Measurements from ENCODE around the gene LSM14A.
"Not testable (repeated sequence)": the region's sequence is repeated elsewhere in the genome, so short reads cannot be mapped to it uniquely, and the experiment has no call there.

The LSM14A gene

DNA sequence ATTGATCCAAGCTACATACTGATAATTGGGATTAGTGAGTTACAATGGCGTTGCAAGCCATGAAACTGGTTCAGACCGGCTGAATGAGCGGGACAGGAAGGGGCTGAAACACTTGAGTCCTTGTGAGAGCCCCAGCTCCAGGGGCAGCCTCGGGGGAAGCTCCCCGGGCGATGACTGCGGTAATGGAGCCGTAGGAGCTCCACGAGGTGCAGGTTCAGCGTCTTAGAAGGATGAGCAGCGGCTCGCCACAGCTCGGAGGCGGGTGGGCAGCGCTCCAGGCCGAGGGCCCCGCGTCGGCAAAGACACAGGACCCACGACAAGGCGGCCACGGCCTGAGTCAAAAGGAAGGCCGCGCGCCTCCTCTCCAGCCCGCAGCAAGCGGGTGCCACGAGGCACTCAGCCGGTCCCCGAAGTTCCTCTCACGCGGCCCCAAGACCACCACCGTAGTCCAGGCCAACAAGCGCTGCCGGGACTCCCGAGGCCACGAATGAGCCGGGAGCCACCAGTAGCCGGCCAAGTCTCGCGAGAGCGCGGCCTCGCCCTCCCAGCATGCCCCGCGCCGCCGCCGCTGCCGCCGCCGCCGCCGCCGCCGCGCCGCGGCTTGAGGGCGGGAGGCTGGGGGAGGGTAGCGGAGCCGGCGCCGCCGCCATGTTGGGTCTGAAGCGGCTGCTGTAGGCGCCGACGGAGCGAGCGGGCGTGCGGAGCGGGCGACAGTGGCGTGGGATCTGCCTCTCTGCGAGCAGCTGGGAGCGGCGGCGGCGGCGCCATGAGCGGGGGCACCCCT lies at the start of gene LSM14A:
Gene LSM14A (plus strand): TSS at position 628 of the 784 bp plus-strand sequence. CDS start 139 bp downstream, at position 767.
- DNase-seq (ENCODE audit: low spot score): peak; percentile 90

DNA sequence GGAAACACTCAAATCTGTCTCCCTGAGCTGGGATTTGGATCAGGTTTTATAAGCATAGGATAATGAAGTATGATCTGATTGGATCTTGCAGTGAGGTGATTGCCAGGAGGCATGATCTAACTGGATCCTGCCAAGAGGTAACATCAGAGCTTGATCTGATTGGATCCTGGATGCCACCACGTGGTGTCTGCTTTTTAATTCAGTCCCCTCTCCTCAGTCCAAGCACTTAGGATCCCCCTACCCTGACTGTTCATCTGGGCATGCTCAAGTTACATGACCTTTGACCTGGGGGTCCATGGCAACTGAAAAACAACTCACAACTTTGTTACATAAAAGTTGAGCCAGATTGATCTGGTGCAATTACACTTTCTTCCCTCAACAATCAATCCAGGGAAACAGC lies 47.5 kb upstream of the LSM14A start:
- DNase-seq (ENCODE audit: low spot score): no peak

DNA sequence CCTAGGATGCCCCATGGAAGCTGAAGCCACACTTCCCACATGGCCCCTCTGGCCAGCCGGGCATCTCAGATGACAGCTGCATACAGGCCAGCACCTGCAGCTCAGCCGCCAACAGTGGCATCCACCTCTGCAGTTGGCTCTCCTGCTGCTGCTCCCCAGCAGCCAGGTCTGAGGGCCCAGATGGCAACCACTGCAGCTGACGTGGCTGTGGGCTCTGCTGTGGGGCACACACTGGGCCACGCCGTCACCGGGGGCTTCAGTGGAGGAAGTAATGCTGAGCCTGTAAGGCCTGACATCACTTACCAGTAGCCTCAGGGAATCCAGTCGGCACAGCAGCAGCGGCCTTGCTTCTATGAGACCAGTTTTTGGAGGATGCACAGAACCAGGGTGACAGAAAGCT lies 45.3 kb upstream of the LSM14A start:
- no peak for DNase-seq (ENCODE audit: low spot score)

DNA sequence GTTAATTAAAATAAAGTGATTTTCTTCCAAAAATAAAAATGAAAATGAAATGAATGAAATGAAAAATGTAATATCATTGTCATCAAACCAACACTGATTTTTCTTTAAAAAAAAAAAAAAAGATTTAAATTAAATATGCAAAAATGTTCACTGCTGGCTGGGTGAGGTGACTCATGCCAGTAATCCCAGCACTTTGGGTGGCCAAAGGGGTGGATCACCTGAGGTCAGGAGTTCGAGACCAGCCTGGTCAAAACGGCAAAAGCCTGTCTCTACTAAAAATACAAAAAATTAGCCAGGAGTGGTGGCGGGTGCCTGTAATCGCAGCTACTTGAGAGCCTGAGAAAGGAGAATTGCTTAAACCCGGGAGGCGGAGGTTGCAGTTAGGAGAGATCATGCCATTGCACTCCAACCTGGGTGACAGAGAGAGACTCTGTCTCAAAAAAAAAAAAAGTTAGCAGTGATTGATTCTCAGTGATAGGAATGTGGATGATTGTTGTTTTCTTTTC lies 44.6 kb upstream of the LSM14A start:
- DNase-seq (ENCODE audit: low spot score): no peak

DNA sequence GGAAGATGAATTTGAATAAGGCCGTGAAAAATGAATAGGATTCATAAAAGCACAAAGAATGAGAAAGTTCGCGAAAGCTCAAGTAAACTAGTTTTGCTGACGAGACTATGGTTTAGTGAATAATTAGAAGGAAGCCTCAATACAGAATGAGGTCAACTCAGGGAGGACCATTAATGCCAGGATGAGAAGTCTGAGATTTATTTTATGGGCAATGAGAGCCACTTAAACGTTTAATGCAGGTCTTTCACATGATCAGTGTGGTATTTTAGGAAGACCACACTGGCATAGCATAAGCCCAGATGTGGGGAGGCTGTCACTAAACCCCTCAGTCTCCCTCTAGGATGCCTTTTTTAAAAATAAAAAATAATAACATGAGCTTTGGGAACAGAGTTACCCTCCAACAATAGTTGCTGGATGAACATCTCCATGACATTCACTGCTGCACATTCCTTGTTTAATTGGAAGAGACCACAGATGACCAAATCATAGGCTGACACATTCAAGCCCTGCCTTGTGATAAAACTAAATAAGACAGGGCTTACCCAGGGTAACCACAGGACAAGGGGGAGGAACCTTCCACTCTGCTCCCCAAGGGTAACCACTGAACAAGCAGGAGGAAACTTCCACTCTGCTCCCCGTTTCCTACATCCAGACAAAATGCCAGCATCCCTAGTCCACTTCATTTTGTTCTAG lies 43.6 kb upstream of the LSM14A start:
- DNase-seq (ENCODE audit: low spot score): no peak

DNA sequence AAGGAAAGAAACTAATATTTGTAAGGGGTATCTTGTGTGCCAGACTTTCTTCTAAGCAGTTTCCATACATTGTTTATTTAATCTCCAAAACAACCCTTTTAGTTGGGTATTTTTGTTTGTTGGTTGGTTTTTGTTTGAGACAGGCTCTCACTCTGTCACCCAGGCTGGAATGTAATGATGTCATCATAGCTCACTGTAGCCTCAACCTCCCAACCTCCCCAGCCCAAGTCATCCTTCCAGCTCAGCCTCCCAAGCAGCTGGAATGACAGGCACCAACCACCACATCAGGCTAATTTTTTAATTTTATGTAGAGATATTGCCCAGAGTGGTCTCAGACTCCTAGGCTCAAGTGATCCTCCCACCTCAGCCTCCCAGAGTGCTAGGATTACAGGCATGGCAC lies 41.2 kb upstream of the LSM14A start:
- no peak for DNase-seq (ENCODE audit: low spot score)

DNA sequence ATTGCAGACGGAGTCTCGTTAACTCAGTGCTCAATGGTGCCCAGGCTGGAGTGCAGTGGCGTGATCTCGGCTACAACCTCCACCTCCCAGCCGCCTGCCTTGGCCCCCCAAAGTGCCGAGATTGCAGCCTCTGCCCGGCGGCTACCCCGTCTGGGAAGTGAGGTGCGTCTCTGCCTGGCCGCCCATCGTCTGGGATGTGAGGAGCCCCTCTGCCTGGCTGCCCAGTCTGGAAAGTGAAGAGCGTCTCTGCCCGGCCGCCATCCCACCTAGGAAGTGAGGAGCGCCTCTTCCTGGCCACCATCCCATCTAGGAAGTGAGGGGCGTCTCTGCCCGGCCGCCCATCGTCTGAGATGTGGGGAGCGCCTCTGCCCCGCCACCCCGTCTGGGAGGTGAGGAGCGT lies 40.2 kb upstream of the LSM14A start:
- not testable (repeated sequence) for DNase-seq (ENCODE audit: low spot score)

DNA sequence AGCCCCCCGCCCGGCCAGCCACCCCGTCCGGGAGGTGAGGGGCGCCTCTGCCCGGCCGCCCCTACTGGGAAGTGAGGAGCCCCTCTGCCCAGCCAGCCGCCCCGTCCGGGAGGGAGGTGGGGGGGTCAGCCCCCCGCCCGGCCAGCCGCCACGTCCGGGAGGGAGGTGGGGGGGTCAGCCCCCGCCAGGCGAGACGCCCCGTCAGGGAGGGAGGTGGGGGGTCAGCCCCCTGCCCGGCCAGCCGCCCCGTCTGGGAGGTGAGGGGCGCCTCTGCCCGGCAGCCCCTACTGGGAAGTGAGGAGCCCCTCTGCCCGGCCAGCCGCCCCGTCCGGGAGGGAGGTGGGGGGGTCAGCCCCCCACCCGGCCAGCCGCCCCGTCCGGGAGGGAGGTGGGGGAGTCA lies 39.6 kb upstream of the LSM14A start:
- not testable (repeated sequence) for DNase-seq (ENCODE audit: low spot score)

DNA sequence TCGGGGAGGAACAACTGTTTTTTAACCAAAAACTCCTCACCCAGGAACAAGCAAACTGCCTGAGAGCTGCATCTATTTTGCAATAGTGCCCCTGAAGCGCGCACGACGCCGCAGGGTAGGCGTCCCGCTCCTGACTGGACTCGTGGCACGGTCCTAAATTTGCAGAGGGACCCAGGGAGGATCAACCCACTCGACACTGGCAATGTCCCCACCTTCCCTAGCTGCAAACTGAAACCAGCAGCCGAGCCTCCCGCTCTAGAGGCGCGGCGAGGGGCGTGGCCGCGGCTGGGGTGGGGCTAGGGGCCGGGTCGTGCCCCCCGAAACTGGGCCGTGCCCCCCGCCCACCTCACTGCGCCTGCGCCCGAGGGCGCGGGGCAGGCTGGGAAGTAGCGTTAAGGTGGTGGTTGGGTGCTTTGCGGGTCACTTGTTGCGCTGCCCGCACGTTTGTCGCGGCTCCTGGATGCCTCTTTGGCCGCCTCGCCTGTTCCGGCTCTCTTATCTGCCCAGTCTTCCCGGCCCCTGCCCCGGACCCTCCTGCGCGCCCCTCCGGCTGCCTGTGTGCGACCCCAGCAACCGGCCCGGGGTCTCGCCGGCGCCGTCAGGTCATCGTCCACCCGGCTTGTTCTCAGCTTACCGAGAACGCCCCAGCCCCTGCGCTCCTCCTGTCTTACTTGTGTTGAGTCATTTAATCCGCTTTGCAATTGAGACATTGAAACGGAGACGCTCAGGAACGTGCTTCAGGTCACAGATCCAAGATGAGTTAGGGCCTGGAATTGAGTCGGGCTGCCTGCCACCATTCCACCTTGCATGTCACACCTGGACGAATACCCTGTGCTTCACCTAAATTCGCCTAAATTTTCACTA lies 37.9 kb upstream of the LSM14A start:
- peak; percentile 84 for DNase-seq (ENCODE audit: low spot score)

DNA sequence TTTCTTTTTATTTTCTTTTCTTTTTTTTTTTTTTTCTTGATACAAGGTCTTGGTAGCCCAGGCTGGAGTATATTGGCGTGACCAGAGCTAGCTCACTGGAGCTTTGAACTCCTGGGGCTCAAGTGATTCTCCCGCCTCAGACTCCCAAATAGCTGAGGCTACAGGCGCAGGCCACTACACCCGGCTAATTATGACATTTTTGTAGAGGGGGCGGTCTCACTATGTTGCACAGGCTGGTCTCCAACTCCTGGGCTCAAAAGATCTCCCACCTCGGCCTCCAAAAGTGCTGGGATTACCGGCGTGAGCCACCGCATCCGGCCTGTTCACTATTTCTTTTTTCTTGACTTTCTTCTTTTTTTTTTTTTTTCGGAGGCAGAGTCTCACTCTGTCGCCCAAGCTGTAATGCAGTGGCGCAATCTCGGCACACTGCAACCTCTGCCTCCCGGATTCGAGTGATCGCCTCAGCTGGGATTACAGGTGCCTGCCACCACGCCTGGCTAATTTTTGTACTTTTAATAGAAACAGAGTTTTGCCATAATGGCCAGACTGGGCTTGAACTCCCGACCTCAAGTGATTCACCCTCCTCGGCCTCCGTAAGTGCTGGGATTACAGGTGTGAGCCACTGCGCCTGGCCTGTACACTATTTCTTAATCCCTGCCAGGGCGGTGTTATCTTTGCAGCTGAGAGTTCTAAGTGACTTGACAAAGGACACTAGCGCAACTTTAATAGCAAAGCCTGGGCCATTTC lies 37.1 kb upstream of the LSM14A start:
- no peak for DNase-seq (ENCODE audit: low spot score)

DNA sequence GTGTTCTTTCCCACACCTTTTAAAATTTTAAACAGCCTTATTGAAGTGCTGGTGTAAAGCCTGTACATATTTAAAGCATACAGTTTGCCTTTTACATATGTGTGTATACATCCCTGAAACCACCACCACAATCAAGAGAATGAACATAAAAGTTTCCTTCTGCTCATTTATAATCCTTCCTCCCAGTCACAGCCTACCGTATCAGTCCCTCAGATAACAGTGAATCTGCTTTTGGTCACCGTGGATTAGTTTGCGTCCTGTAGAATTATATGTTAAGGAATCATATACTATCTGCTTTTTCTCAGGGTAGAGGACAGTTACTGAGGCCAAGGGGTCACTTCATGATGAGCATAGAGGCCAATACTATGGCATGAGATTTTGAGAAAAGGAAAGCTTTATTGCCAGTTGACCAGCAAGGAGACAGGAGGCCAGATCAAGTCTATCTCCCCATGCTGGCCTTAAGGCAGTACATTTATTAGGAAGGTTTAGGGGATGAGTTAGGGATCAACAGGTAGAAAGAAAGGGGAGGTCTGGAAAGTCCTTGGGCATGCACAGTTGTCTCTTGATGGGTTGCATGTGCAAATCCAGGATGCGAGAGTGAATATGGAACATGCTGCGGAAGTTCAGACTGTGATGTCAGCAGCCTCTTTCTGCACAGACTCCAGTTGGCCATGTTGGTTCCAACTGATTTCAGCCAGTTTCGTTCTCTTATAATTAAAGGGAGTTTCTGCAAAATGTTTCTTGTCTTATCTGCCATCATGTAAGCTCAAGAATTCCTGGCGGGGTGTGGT lies 36.3 kb upstream of the LSM14A start:
- DNase-seq (ENCODE audit: low spot score): no peak

DNA sequence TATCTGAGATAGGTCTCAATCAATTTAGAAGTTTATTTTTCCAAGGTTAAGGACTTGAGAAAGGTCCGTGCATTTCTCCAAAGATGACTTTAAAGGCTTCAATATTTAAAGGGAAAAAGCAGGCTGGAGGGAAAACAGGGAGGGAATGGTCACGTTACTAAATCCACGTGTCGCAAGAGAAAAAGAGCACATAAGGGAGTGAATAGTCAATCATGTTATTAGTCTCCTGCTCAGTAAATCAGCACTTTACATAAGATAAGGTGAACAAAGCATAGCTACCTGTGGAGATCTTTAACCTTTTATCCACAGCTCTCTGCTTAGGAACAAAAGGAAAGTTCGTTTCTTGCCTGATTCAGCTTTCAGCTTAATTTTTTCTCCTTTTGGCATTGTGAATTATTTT lies 31.3 kb upstream of the LSM14A start:
- DNase-seq (ENCODE audit: low spot score): no peak

DNA sequence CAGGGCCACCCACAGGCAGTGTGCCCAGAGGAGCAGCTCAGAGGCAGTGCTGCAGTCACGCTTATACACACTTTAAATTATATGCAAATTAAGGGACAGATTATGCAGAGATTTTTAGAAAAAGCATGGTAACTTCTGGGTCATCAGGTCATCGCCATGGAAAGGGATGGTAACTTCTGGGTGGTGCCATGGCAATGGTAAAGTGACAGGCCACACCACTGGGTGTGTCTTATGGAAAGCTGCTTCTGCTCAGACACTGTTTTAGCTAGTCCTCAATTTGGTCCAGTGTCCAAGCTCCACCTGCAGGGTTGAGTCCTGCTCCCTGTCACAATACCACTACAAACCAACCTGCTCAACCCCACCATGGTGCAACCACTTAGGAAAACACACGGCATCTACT lies 29.9 kb upstream of the LSM14A start:
- DNase-seq (ENCODE audit: low spot score): no peak

DNA sequence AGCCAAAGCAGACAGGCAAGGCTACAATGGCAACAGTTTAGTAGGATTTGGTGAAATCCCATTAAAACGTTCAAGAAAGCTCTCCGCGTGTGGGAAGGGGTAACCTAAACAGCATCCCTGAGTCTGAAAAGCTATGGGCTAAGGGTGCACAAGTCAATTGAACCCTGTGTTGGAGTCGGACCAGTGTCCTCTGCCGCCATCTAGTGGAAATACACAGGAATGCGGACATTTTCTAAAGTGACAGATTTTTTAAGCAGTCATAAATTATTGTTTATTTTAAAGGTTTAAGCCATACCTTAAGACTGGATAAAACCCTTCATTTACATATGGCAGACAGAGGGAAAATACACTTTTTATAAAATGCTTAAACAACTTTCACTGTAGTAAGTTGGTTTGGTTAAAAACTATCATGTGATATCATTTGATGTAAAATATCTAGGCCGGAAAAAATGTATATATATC lies 26.5 kb upstream of the LSM14A start:
- peak; percentile 51 for DNase-seq (ENCODE audit: low spot score)

DNA sequence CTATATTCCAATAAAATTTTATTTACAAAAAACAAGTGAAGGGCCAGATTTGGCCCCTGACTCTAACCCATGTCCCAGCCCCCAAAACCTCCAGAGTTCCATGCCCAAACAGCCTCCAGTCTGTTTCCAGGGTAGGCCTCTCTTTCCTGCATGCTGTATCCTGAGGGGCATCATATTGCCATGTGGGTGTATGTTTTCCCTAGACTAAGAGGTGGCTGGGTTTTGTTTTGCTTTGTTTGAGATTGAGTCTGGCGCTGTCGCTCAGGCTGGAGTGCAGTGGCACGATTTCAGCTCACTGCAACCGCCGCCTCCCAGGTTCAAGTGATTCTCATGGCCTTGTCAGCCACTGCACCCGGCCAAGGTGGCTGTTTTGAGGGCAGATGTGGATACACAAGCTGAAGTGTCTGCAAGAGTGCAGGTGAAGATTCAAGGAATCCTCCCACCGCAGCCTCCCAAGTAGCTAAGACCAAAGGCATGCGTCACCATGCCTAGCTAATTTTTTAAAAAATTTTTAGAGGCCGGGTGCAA lies 23.6 kb upstream of the LSM14A start:
- no peak for DNase-seq (ENCODE audit: low spot score)

DNA sequence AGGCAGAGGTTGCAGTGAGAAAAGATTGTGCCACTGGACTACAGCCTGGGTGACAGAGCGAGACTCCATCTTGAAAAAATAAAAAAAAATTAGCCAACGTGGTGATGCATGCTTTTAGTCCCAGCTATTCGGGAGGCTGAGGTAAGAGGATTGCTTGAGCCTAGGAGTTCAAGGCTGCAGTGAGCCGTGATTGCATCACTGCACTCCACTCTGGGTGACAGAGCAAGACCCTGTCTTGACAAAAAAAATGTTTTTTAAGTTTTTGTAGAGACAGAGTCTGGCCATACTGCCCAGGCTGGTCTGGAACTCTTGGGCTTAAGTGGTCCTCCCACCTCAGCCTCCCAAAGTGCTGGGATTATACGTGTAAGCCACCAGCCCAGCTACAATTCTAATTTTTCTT lies 22.4 kb upstream of the LSM14A start:
- DNase-seq (ENCODE audit: low spot score): no peak

DNA sequence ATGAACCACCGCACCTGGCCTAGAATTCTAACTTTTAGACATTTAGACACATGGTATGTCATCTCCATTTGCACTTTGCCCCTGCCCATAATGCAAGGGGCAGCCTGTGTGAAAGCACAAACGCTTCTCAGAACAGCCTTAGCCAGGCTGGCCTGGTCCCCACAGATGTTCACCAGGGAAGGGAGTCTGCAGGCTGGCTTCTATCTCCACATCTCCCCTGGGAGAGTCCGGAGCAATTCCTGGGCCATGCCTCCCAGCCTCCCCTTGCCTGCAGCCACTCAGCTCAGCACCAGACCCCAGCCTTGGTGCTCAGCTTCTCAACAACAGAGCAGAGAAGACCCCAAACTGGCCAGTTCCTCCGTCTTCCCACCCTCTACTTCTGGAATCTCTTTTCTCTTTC lies 21.7 kb upstream of the LSM14A start:
- DNase-seq (ENCODE audit: low spot score): no peak

DNA sequence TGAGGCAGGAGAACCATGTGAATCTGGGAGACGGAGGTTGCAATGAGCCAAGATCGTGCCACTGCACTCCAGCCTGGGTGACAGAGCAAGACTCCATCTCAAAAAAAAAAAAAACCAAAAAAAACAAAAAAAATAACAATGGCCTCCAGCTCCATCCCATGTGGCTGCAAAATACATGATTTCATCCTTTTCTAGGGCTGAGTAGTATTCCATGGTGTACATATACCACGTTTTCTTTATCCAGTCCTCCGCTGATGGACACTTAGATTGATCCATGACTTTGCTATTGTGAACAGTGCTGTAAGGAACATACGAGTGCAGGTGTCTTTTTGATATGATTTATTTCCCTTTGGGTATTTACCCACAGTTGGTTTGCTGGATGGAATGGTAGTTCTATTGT lies 20.9 kb upstream of the LSM14A start:
- no peak for DNase-seq (ENCODE audit: low spot score)

DNA sequence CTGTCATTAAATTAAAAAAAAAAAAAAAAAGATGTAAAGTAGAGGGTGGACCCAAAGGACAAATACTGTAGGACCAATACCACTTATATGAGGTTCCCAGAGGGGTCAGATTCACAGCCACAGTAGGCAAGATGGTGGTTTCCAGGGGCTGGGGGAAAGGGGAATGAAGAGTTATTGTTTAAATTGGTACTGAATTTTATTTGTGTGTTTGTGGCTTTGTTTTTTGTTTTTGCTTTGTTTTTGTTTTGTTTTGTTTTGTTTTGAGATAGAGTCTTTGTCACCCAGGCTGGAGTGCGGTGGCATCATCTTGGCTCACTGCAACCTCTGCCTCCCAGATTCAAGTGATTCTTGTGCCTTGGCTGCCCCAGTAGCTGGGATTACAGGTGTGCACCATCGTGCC lies 17.9 kb upstream of the LSM14A start:
- no peak for DNase-seq (ENCODE audit: low spot score)

DNA sequence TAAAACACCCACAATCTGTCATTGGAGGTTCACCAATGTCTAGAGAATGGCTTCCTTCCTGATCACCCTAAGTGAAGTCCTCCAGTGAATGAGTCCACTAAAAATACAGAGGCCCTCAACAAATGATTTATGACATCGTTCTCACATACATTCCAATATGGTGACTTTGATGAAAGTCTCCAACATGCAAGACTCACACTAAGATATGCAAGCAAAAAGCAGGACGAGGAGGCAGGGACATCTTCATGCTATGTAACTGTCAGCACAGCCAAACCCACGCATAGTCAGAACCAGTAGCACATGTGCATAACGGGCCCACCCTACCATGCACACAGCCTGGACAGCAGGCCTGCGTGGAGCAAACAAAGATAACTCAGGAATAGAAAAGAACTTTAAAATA lies 16.6 kb upstream of the LSM14A start:
- DNase-seq (ENCODE audit: low spot score): no peak

DNA sequence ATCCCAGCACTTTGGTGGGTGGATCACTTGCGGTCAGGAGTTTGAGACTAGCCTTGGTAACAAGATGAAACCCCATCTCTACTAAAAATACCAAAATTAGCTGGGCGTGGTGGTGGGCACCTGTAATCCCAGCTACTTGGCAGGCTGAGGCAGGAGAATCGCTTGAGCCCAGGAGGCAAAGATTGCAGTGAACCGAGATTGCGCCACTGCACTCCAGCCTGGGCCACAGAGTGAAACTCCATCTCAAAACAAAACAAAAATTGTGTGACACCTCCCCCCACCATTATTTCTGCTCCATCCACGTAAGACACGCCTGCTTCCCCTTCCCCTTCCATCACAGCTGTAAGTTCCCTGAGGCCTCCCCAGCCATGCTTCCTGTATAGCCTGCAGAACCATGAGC lies 13.3 kb upstream of the LSM14A start:
- DNase-seq (ENCODE audit: low spot score): not testable (repeated sequence)

Measured in HuH-7.5 (cell line).